AG08396 (cell line): ENCODE measurements around the gene IQCB1.
"Not testable (repeated sequence)": the region's sequence is repeated elsewhere in the genome, so short reads cannot be mapped to it uniquely, and the experiment has no call there.

Experiments
- DNase-seq: peaks from one replicate; pipeline ENCODE4 v3.0.0; 2012; ENCODE audit warnings: low spot score, mixed read lengths

The IQCB1 gene

GRCh38 chr3:121809249-121809648 lies 25.6 kb downstream of the IQCB1 start:
- no peak for DNase-seq

GRCh38 chr3:121803771-121804320 lies 31.0 kb downstream of the IQCB1 start:
- DNase-seq: no peak

- no peak for DNase-seq
These were observed 34.0 kb downstream of the IQCB1 start for GRCh38 chr3:121800906-121801305.

GRCh38 chr3:121796970-121797369 lies 37.9 kb downstream of the IQCB1 start:
- DNase-seq: no peak

GRCh38 chr3:121794264-121794983 lies 40.4 kb downstream of the IQCB1 start:
- DNase-seq: no peak

- DNase-seq: no peak
These were observed 41.8 kb downstream of the IQCB1 start for GRCh38 chr3:121793078-121793477.

- DNase-seq: peak; percentile 20
These were observed 48.4 kb downstream of the IQCB1 start for GRCh38 chr3:121786485-121786884.

GRCh38 chr3:121782784-121783183 lies 52.1 kb downstream of the IQCB1 start:
- DNase-seq: not testable (repeated sequence)

GRCh38 chr3:121781611-121782010 lies 53.2 kb downstream of the IQCB1 start:
- no peak for DNase-seq

- DNase-seq: not testable (repeated sequence)
These were observed 59.8 kb downstream of the IQCB1 start for GRCh38 chr3:121775095-121775494.

- DNase-seq: no peak
These were observed 65.6 kb downstream of the IQCB1 start for GRCh38 chr3:121769246-121769645.

GRCh38 chr3:121768452-121768851 lies 66.4 kb downstream of the IQCB1 start:
- no peak for DNase-seq

- DNase-seq: no peak
These were observed 75.2 kb downstream of the IQCB1 start for GRCh38 chr3:121759541-121760202.

GRCh38 chr3:121758727-121759450 lies 76.0 kb downstream of the IQCB1 start:
- no peak for DNase-seq

- no peak for DNase-seq
These were observed 76.9 kb downstream of the IQCB1 start for GRCh38 chr3:121757812-121758545.

- DNase-seq: no peak
These were observed 77.6 kb downstream of the IQCB1 start for GRCh38 chr3:121757087-121757811.

- DNase-seq: no peak
These were observed 82.1 kb downstream of the IQCB1 start for GRCh38 chr3:121752772-121753171.

GRCh38 chr3:121752261-121752660 lies 82.6 kb downstream of the IQCB1 start:
- no peak for DNase-seq

- no peak for DNase-seq
These were observed 84.8 kb downstream of the IQCB1 start for GRCh38 chr3:121750087-121750415.

- peak; percentile 93 for DNase-seq
These were observed 85.4 kb downstream of the IQCB1 start, which contains the start of gene GOLGB1 for GRCh38 chr3:121749276-121750086. Gene GOLGB1, minus strand, starts transcription at chr3:121749741. Its CDS starts 18,770 bp downstream, at chr3:121730971.
